BE2C (cell line): ENCODE data around the gene PHF21B.

ENCODE experiments used
- DNase-seq: peaks from one replicate; pipeline ENCODE4 v3.0.0-alpha.2; 2020
- H3K27me3 ChIP-seq: fragments of 250-450 bp; sonication (Bioruptor Pico); 2 replicates; pipeline ENCODE4 v1.5.1; 2020; ENCODE audit warnings: mild to moderate bottlenecking
- H3K36me3 ChIP-seq: fragments of 250-450 bp; sonication (Bioruptor Pico); 2 replicates; pipeline ENCODE4 v1.5.1; 2020; ENCODE audit warnings: mild to moderate bottlenecking
- H3K4me1 ChIP-seq: fragments of 250-450 bp; sonication (Bioruptor Pico); 2 replicates; pipeline ENCODE4 v1.5.1; 2020
- H3K4me3 ChIP-seq: 2 replicates; pipeline ENCODE4 v1.5.1; 2011; ENCODE audit warnings: low read depth, low read length
- H3K9me3 ChIP-seq: fragments of 250-450 bp; sonication (Bioruptor Pico); 2 replicates; pipeline ENCODE4 v1.5.1; 2020
- TF ChIP-seq, protein P1 (sequence below): IDR thresholded peaks from 2 replicates; pipeline ENCODE4 v1.5.1; 2012; ENCODE audit warnings: mild to moderate bottlenecking, low read depth, low read length

PHF21B gene

DNA sequence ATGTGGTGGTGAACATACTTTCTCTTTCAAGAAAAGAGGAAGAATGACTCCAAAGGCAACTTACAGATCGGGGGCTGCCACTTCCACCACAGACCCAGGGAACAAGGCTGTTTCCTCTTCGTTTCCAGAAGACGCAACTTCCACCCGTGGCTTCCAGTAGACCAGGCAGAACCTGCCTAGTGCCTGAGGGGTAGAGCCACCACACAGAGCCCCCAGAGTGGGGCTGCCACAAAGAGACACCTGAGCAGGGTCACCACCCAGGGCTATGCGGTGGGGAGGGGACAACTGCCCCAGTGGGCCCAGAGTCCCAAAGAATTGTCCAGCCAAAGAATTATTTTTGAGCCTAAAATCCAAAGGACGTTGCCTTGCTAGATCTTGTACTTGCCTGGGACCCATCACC, 16.7 kb upstream of the PHF21B start:
- Histone ChIP-seq H3K27me3 (peaks cover 8% of the 10 kb centered on the region; the same call in 1 of the 2 replicates), H3K4me1 (no peaks in the 10 kb centered on the region), H3K9me3 (no peaks in the 10 kb centered on the region), H3K4me3 (no peak overlapping the region), H3K36me3 (no peaks in the 10 kb centered on the region)
- no peak for DNase-seq
- TF ChIP-seq, protein P1, sequence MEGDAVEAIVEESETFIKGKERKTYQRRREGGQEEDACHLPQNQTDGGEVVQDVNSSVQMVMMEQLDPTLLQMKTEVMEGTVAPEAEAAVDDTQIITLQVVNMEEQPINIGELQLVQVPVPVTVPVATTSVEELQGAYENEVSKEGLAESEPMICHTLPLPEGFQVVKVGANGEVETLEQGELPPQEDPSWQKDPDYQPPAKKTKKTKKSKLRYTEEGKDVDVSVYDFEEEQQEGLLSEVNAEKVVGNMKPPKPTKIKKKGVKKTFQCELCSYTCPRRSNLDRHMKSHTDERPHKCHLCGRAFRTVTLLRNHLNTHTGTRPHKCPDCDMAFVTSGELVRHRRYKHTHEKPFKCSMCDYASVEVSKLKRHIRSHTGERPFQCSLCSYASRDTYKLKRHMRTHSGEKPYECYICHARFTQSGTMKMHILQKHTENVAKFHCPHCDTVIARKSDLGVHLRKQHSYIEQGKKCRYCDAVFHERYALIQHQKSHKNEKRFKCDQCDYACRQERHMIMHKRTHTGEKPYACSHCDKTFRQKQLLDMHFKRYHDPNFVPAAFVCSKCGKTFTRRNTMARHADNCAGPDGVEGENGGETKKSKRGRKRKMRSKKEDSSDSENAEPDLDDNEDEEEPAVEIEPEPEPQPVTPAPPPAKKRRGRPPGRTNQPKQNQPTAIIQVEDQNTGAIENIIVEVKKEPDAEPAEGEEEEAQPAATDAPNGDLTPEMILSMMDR: no peak

DNA sequence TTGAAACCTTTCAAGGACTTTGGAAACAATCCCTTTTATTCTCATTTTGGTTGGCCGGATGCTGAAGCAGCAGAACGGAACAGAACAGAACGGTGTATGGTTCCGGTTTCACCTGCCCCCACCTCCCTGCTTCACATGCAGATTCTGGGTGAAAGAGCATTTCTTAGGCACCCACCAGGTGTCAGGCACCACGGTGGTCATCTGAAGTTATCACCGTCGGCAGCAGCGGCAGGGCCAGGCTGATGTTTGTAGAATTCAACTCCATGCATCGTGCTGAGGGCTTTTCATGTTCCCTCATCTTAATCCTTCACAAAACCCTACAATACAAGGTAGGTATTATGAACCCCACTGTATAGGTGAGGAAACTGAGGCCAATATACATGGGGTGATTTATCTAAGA, 13.6 kb upstream of the PHF21B start:
- no peak for DNase-seq
- TF ChIP-seq, protein P1: no peak
- H3K4me3 ChIP-seq: no peak overlapping the region
- H3K36me3 ChIP-seq: no peaks in the 10 kb centered on the region
- H3K4me1 ChIP-seq: no peaks in the 10 kb centered on the region
- H3K27me3 ChIP-seq: peaks cover 5% of the 10 kb centered on the region; the same call in 1 of the 2 replicates
- no peaks in the 10 kb centered on the region for H3K9me3 ChIP-seq

DNA sequence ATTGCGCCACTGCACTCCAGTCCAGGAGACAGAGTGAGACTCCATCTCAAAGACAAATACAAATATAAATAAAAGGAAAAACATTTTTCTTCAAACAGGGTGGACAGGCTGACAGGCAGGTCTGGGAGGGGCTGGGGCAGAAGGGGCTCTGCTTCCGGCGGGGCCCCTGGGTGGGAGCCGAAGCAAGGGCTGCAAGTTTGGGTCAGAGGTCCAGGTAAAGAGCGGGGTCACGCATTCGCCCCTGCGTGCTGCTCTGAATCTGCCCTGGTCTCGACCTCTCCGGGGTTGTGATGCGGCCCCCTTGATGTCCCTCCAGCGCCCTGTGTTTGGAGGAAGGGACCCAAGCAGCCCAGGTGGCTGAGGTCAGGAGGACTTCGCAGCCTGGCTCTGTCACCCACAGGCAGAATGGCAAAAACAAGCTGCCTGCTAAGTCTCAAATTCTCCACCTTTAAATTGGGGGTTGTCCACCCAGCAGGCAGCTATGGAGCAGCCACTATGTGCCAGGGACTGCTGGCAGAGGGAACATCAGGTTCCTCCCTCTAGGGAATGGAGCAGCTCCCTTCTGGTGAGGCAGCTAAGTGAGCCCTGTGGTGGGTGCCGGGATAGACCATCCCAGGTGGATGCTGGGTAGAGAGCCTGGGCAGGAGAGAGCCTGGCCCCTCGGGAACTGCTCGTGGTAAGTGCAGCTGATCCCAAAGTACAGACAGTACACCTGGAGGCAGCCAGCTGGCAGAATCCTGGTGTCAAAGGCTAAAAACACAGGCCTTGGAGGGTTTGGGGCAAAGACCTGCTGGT, 10.3 kb upstream of the PHF21B start:
- DNase-seq: no peak
- TF ChIP-seq, protein P1: no peak

DNA sequence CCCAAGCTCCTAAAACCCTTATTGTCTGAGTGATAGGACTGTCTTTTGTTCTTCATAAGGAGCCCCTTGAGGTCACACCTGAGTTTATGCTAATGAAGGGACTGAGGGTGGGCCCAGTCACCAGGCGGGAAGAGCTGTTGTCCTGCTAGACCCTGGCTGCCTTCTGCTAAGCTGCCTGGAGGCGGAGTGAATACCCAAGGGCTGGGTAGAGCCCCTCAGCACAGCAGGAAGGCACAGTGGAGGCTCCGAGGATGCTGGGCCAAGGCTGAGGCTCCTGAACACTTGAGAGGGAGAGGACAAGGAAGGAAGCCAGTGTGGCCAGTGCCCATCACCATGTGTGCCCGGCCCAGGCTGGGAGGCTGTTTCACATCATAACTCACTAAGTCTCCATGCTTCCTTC, 4.8 kb upstream of the PHF21B start:
- Histone ChIP-seq H3K9me3 (no peaks in the 10 kb centered on the region), H3K27me3 (no peaks in the 10 kb centered on the region), H3K4me3 (no peak overlapping the region), H3K36me3 (no peaks in the 10 kb centered on the region), H3K4me1 (no peaks in the 10 kb centered on the region)
- TF ChIP-seq, protein P1: no peak
- no peak for DNase-seq

More for the DNA sequence above, 10.3 kb upstream of the PHF21B start:
- Histone ChIP-seq H3K4me3 (no peak overlapping the region), H3K36me3 (no peaks in the 10 kb centered on the region), H3K9me3 (no peaks in the 10 kb centered on the region), H3K27me3 (peaks cover 5% of the 10 kb centered on the region; the same call in 1 of the 2 replicates), H3K4me1 (no peaks in the 10 kb centered on the region)

DNA sequence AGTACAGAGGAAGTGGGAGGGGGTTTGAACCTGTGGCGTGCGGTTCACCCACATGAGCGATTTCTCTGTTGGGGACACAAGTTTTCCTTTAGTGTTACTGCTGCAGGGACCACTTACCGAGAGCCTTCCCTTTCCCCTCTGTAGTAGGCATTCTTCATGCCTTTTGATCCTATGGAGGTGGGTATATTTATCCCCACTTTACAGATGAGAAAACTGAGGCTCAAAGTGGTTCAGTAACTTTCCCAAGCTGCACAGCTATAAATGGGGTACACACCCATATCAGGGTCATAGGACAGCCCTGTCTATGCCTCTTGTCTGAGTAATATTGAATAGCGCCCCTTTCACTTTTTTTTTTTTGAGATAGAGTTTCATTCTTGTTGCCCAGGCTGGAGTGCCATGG, 3.3 kb upstream of the PHF21B start:
- Histone ChIP-seq H3K9me3 (no peaks in the 10 kb centered on the region), H3K27me3 (no peaks in the 10 kb centered on the region), H3K4me1 (no peaks in the 10 kb centered on the region), H3K4me3 (no peak overlapping the region), H3K36me3 (no peaks in the 10 kb centered on the region)
- TF ChIP-seq, protein P1: no peak
- DNase-seq: no peak

DNA sequence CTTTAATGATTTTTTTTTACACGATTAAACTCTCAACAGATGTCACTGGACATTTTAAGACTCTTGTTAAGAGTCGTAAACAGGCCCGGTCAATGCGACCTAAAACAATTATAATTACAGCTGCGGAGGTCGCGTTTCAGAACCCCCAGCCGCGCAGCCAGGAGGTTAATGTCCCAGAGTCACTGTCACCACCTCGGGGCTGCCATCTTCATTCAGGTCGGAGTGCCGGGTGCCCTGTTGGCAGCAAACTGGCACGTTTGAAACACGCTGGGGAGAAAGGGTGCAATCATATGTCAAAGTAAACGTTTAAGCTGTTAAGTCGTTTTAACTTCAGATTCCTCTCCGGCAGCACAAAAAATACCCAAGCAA, 711 bp upstream of the PHF21B start:
- TF ChIP-seq, protein P1: no peak
- Histone ChIP-seq H3K4me3 (peak overlapping the region; percentile 74), H3K27me3 (no peaks in the 10 kb centered on the region), H3K9me3 (no peaks in the 10 kb centered on the region), H3K36me3 (peaks cover under 1% of the 10 kb centered on the region; the same call in 1 of the 2 replicates), H3K4me1 (no peaks in the 10 kb centered on the region; the same call in 1 of the 2 replicates)
- peak; percentile 28 for DNase-seq
